Breast epithelium (tissue), 3 donors: ENCODE data around the gene FRK.

ENCODE experiments used
- POLR2A ChIP-seq: fragments of 450-650 bp; IDR thresholded peaks from one replicate; pipeline ENCODE4 v1.6.1; 2016; ENCODE audit warnings: antibody characterized with exemption, mild to moderate bottlenecking, moderate library complexity
- POLR2AphosphoS5 ChIP-seq, 3 donors: sonication (generic); formaldehyde crosslinking; IDR thresholded peaks; one replicate each; pipeline ENCODE4 v1.6.1; 2017; ENCODE audit warnings: antibody characterized with exemption in 3 of 3
- TF ChIP-seq, protein P1 (sequence below), 3 donors: fragments of 450-650 bp; IDR thresholded peaks; one replicate each; pipeline ENCODE4 v1.5.1; 2016 to 2017; ENCODE audit warnings: antibody characterized with exemption in 3 of 3, mild to moderate bottlenecking in 3 of 3, moderate library complexity in 3 of 3

DNA sequence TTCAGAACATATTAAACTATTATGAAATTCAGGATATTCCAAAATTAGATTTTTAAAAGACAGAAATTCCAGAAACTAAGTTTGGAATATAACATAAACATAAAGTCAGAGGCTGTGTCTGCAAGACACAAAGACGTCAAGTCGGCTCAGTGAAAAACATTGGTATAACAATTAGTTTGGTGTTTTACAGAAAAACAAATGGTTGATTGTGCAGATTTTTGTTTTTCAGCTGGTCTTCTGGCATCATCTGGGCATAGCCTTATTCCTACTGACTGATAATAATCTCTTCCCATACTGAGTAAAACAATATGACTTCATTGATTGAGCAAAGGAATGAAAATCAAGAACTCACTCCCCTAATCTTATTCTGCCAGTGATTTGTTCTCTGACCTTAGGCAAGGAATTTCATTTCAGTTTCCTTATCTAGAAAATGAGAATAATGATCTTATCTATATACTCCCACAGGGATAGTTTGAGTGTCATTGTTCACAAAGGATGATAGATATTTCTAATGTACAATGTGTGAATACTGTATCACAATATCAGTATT is 84.3 kb downstream of the FRK start:
- TF ChIP-seq, protein P1, sequence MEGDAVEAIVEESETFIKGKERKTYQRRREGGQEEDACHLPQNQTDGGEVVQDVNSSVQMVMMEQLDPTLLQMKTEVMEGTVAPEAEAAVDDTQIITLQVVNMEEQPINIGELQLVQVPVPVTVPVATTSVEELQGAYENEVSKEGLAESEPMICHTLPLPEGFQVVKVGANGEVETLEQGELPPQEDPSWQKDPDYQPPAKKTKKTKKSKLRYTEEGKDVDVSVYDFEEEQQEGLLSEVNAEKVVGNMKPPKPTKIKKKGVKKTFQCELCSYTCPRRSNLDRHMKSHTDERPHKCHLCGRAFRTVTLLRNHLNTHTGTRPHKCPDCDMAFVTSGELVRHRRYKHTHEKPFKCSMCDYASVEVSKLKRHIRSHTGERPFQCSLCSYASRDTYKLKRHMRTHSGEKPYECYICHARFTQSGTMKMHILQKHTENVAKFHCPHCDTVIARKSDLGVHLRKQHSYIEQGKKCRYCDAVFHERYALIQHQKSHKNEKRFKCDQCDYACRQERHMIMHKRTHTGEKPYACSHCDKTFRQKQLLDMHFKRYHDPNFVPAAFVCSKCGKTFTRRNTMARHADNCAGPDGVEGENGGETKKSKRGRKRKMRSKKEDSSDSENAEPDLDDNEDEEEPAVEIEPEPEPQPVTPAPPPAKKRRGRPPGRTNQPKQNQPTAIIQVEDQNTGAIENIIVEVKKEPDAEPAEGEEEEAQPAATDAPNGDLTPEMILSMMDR (IDR thresholded peaks at IDR 0.05) = no peak
- TF ChIP-seq POLR2A (no peak), POLR2AphosphoS5 (IDR thresholded peaks at IDR 0.05) (no peak)
